ENCODE data around the gene GNB1.
"Not testable (repeated sequence)": the region's sequence is repeated elsewhere in the genome, so short reads cannot be mapped to it uniquely, and the experiment has no call there.

Gene GNB1

DNA sequence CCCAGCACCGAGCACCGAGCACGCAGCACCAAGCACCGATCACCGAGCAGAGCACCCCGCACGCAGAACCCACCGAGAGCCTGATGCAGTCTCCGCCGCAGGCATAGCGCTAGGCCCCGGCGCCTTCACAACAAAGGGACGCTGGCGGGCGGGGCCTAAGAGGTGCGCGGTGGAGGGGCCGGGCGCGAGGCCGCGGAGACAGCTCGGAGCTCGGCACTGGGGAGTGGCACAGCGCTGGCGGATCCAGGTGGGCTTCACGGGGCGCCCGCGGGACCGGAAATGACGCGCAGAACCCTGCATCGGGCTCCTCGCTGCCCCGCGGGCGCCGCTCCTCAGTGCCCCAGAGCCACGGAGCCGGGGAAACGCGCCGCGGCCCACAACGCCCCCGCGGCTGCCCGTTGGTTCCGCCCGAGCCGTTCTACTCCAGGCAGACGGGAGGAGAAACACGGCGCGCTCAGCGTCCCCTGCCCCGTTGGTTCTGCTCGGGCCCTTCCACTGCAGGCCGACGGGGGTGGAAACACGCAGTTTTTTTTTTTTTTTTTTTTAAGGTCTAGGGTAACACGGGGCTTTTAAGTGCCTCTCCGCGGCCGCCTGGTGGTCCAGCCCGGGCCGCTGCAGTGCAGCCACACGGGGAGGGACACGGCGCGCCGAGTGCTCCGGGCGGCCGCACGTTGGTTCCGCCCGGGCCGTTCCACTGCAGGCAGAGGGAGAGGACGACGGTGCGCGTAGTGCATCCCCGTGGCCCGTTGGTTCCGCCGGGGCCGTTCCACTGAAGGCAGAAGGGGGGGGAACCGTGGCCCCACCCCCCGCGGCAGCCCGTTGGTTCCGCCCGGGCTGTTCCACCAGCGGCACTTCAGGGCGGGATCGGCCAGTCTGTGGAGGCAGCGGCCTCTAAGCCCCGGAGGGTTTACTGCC, 145.0 kb downstream of the GNB1 start:
- DNase-seq, result not testable (repeated sequence)

DNA sequence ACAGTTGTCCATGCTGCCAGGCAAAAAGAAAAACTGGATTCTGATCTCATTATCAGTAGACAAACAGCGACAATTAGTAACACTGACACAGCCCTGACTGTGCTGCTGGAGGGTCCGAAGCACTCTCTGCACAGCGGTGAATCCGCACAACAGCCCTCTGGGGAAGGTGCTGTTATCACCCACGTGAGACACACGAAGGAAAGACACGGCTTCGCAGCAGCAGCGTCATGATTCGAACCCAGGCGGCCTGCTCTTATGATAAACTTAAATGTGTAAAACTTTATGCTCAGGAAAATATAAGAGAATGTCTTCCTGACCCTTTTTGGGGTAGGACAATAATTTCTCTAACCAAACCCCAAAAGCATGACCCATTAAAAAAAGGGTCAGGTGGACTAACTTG, 148.4 kb downstream of the GNB1 start:
- DNase-seq, result not testable (repeated sequence)

- not testable (repeated sequence) for DNase-seq
These were observed 149.9 kb downstream of the GNB1 start for GRCh38 chr1:1741013-1741412.

DNA sequence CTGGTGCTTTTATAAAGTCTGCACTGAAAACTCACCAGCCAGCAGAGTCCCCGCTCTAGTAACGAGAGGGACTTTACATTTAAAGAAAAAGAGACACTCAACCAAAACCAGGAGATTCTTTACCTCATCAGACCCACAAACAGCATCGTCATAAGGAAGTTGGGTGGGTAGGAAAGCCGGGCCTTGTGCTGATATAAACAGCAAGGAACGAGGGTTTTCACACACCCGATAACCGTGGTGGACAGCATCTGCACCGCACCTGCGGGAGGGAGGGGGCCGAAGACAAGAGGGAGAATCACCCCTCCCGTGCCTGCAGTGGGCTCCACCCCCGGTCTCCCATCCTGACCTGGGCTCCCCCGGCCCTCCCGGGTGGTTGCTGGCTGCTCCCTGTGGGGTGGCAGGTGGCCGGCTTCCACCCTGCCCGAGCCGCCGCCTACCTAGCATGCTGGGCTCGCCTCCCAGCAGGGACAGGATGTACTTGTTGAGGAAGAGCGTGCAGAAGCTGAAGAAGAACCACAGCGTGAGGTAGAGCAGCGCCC, 152.0 kb downstream of the GNB1 start:
- not testable (repeated sequence) for DNase-seq

DNA sequence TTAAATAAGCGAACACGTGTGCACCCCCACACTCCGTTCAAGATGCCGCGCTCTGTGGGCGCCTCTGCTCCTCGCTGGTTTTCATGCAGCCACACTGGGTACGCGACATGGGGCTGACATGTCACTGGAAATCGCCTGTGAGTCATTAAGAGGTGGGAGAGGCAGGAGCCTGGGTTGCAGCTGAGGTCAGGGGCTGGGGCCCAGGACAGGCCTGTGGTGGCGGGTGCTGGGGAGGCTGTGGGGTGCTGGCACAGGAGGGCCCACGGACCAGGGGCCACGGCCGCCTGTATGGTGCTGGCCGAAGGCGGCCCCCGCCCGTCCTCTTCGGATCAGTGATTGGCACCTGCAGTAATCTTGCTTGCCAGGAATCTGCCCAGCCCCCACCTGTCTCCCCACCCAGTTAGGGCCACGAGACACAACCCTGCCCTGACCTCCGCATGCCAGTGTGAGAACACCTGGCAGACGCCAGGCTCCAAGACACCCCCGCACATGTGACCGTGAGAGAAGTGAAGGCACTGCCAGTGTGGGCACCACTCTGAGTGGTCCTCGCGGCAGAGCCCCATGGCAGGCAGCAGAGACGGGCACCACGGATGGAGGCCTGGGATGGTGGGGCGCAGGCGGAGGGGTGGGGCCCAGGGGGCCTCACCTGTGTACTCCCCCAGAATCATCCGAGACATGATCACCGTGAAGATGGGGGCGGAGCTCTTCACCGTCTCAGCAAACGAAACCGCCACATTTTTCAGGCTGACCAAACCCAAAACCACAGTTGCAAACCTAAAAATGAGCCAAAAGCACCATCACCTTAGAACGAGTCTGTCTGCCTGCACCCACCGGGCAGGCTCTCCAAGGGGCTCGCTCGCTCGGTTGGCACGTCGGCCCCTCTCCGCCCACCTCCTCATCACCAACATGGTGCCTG, 153.0 kb downstream of the GNB1 start:
- not testable (repeated sequence) for DNase-seq

Measured in right kidney (tissue), 1 donor.